HepG2 (cell line): Measurements from ENCODE around the gene ECE2. TPM values are rescaled to one million over a fixed set of nuclear protein-coding genes. Genes with fewer than 3 reads are reported as not detected.
A peak's percentile ranks its signal among the peaks of the same experiment; 100 is the strongest.

ENCODE experiments used
- AGO1 ChIP-seq: fragments of 200-400 bp; formaldehyde crosslinking; IDR thresholded peaks from 2 replicates; pipeline ENCODE4 v1.6.1; 2017; ENCODE audit warnings: mild to moderate bottlenecking, low read depth, low read length, moderate library complexity; ENCODE audit not compliant: poor library complexity, severe bottlenecking
- CHD4 ChIP-seq: fragments of 200-600 bp; sonication (generic); IDR thresholded peaks from 2 replicates; pipeline ENCODE4 v1.7.0; 2017; ENCODE audit warnings: mild to moderate bottlenecking, low read length, borderline replicate concordance
- DR1 ChIP-seq: sonication (generic); formaldehyde crosslinking; IDR thresholded peaks from 2 replicates; pipeline ENCODE4 v1.8.0; 2021; ENCODE audit warnings: mild to moderate bottlenecking, missing genetic modification reagents, inconsistent platforms
- HDAC1 ChIP-seq: sonication (generic); formaldehyde crosslinking; IDR thresholded peaks from 2 replicates; pipeline ENCODE4 v1.5.1; 2020; ENCODE audit warnings: mild to moderate bottlenecking, missing genetic modification reagents
- HNF4A ChIP-seq: sonication (generic); formaldehyde crosslinking; IDR thresholded peaks from 2 replicates; pipeline ENCODE4 v1.4.0; 2020; ENCODE audit warnings: missing genetic modification reagents
- KDM3A ChIP-seq: IDR thresholded peaks from 2 replicates; pipeline ENCODE4 v1.6.1; 2018; ENCODE audit warnings: low read depth, missing compliant biosample characterization
- MXD3 ChIP-seq: IDR thresholded peaks from 2 replicates; pipeline ENCODE4 v1.6.1; 2016; ENCODE audit warnings: mild to moderate bottlenecking, missing biosample characterization, missing genetic modification reagents
- NFE2 ChIP-seq: sonication (generic); formaldehyde crosslinking; IDR thresholded peaks from 2 replicates; pipeline ENCODE4 v1.4.0; 2020; ENCODE audit warnings: missing genetic modification reagents
- NKX3-1 ChIP-seq: sonication (generic); formaldehyde crosslinking; IDR thresholded peaks from 2 replicates; pipeline ENCODE4 v1.5.0; 2020; ENCODE audit warnings: missing genetic modification reagents
- NR0B2 ChIP-seq: sonication (generic); formaldehyde crosslinking; IDR thresholded peaks from 2 replicates; pipeline ENCODE4 v1.4.0; 2020; ENCODE audit warnings: mild to moderate bottlenecking, missing genetic modification reagents
- RCOR2 ChIP-seq: IDR thresholded peaks from 2 replicates; pipeline ENCODE4 v1.6.1; 2016; ENCODE audit warnings: missing biosample characterization, missing genetic modification reagents
- REXO4 ChIP-seq: sonication (generic); formaldehyde crosslinking; IDR thresholded peaks from 2 replicates; pipeline ENCODE4 v1.8.0; 2022; ENCODE audit warnings: missing genetic modification reagents, mild to moderate bottlenecking, borderline replicate concordance
- SP1 ChIP-seq, 2 experiments: fragments of 450-650 bp in 1 of 2; sonication (generic) in 1 of 2; formaldehyde crosslinking in 1 of 2; IDR thresholded peaks; 2 replicates each; pipeline versions ENCODE4 v1.4.0 to v1.6.1; 2016 to 2020; ENCODE audit warnings: missing genetic modification reagents in 1 of 2
- SP2 ChIP-seq: sonication (generic); formaldehyde crosslinking; IDR thresholded peaks from 2 replicates; pipeline ENCODE4 v1.5.1; 2020; ENCODE audit warnings: mild to moderate bottlenecking, missing genetic modification reagents
- SRF ChIP-seq: IDR thresholded peaks from 2 replicates; pipeline ENCODE4 v1.6.1; 2011; ENCODE audit warnings: mild to moderate bottlenecking, low read depth, low read length, moderate library complexity
- SRSF9 ChIP-seq: fragments of 200-400 bp; formaldehyde crosslinking; IDR thresholded peaks from 2 replicates; pipeline ENCODE4 v1.6.1; 2018; ENCODE audit warnings: borderline replicate concordance, mild to moderate bottlenecking, low read depth, low read length; ENCODE audit not compliant: insufficient read depth, poor library complexity, severe bottlenecking
- TAF1 ChIP-seq: sonication (generic); formaldehyde crosslinking; IDR thresholded peaks from 2 replicates; pipeline ENCODE4 v1.4.0; 2020; ENCODE audit warnings: missing genetic modification reagents
- TP53 ChIP-seq: sonication (generic); formaldehyde crosslinking; conservative IDR thresholded peaks from 2 replicates; pipeline ENCODE4 v1.4.0; 2020; ENCODE audit warnings: missing genetic modification reagents
- TRIM24 ChIP-seq: sonication (generic); formaldehyde crosslinking; IDR thresholded peaks from 2 replicates; pipeline ENCODE4 v1.8.0; 2022; ENCODE audit warnings: mild to moderate bottlenecking, missing genetic modification reagents
- ZFAT ChIP-seq: sonication (generic); formaldehyde crosslinking; conservative IDR thresholded peaks from 2 replicates; pipeline ENCODE4 v1.8.1; 2023; ENCODE audit warnings: missing genetic modification reagents, inconsistent platforms
- ZIK1 ChIP-seq: sonication (generic); formaldehyde crosslinking; IDR thresholded peaks from 2 replicates; pipeline ENCODE4 v1.5.0; 2020; ENCODE audit warnings: mild to moderate bottlenecking, low read depth, missing genetic modification reagents, borderline replicate concordance
- ZNF44 ChIP-seq: sonication (generic); formaldehyde crosslinking; IDR thresholded peaks from 2 replicates; pipeline ENCODE4 v1.5.1; 2020; ENCODE audit warnings: mild to moderate bottlenecking, missing genetic modification reagents
- ZNF468 ChIP-seq: sonication (generic); formaldehyde crosslinking; IDR thresholded peaks from 2 replicates; pipeline ENCODE4 v1.8.0; 2022; ENCODE audit warnings: mild to moderate bottlenecking, moderate library complexity, missing genetic modification reagents
- ZNF547 ChIP-seq: sonication (generic); formaldehyde crosslinking; IDR thresholded peaks from 2 replicates; pipeline ENCODE4 v1.5.1; 2020; ENCODE audit warnings: mild to moderate bottlenecking, missing genetic modification reagents
- ZNF556 ChIP-seq: sonication (generic); formaldehyde crosslinking; IDR thresholded peaks from 2 replicates; pipeline ENCODE4 v1.4.0; 2020; ENCODE audit warnings: mild to moderate bottlenecking, missing genetic modification reagents, borderline replicate concordance
- ZNF639 ChIP-seq: conservative IDR thresholded peaks from 2 replicates; pipeline ENCODE4 v1.6.1; 2018; ENCODE audit warnings: missing genetic modification reagents
- ZNF672 ChIP-seq: sonication (generic); formaldehyde crosslinking; IDR thresholded peaks from 2 replicates; pipeline ENCODE4 v1.8.1; 2022; ENCODE audit warnings: missing genetic modification reagents
- ZNF713 ChIP-seq: sonication (generic); formaldehyde crosslinking; IDR thresholded peaks from 2 replicates; pipeline ENCODE4 v1.4.0; 2020; ENCODE audit warnings: mild to moderate bottlenecking, missing genetic modification reagents
- polyA plus RNA-seq, 8 experiments: library from polyadenylated mRNA; depleted of rRNA in 3 of 8; stranded (reverse) in 7 of 8; unstranded in 1 of 8; fragments of >200 nt; fragmentation: Illumina TruSeq in 4 of 8; extraction: Trizol in 4 of 8; gene quantifications; 2 replicates each; pipeline versions ENCODE4 v1.2.1 to v1.2.3, GENCODE V29; 2011 to 2016; ENCODE audit warnings: low read depth in 4 of 8, missing spikeins in 1 of 8, mixed read lengths in 1 of 8; ENCODE audit not compliant: insufficient read depth in 1 of 8
- total RNA-seq, 5 experiments: library from RNA; depleted of rRNA; stranded (reverse); fragments of >200 nt; fragmentation: Illumina TruSeq; extraction: Trizol; gene quantifications; 2 replicates each; pipeline ENCODE4 v1.2.3, GENCODE V29; 2016; ENCODE audit warnings: low read depth in 1 of 5
- TF ChIP-seq, protein P1 (sequence below): sonication (generic); formaldehyde crosslinking; IDR thresholded peaks from 2 replicates; pipeline ENCODE4 v1.8.1; 2023; ENCODE audit warnings: mild to moderate bottlenecking, moderate library complexity, missing genetic modification reagents

ECE2 gene
- total and polyA plus RNA-seq, 2 of the 13 experiments (the other 11 are each of a cell fraction or from before 2014, with no cell fraction given): not detected

DNA sequence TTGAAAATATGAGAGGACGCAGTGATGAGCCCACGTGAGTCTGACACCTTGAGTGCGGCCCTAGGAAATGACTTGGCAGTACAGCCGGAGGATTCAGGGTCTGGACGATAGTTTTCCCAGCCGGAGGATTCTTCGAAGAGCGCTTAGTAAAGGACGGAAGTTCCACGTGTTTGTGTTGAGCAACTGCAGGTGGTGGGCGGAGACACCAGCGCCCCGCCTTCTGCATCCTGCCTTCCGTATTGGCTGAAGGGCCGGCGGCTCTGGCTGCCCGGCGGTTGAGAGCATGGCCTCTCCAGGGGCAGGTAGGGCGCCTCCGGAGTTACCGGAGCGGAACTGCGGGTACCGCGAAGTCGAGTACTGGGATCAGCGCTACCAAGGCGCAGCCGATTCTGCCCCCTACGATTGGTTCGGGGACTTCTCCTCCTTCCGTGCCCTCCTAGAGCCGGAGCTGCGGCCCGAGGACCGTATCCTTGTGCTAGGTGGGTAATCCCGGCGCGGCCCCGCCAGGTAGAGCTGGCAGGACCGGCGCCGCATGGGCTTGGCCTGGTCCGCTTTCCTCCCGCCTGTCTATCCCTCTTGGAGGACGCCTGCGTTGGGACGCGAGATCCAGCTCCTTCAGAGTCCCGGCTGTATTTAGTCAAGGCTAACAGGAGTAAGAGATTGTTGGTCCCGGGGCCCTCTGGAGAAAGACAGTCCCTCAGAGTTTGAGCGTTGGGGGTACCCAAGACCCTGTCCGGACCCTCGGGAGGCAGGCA, 26.2 kb upstream of the ECE2 start, which contains the start of gene EEF1AKMT4 (continued):
- TF ChIP-seq ZIK1: no peak
- TF ChIP-seq HDAC1 (CRISPR knock-in tag): peak; percentile 85
- no peak for TF ChIP-seq NFE2 (CRISPR knock-in tag)
- peak; percentile 87; the same call in 1 of the 2 replicates for TF ChIP-seq NR0B2 (CRISPR knock-in tag)
- TF ChIP-seq ZNF672 (CRISPR knock-in tag): no peak
- no peak for TF ChIP-seq REXO4 (CRISPR knock-in tag)
- TF ChIP-seq TRIM24 (CRISPR knock-in tag): no peak
- no peak for TF ChIP-seq ZNF556 (CRISPR knock-in tag)
- TF ChIP-seq DR1 (CRISPR knock-in tag): peak; percentile 56; the same call in 1 of the 2 replicates
- no peak for TF ChIP-seq SRF
- TF ChIP-seq NKX3-1: 0 out of 2 replicates have a peak, but pooled peaks have one; percentile 20
- 0 out of 2 replicates have a peak, but pooled peaks have one; percentile 62 for TF ChIP-seq TP53 (CRISPR knock-in tag)
- TF ChIP-seq MXD3 (CRISPR knock-in tag): peak; percentile 73
- TF ChIP-seq HNF4A (CRISPR knock-in tag): 0 out of 2 replicates have a peak, but pooled peaks have one; percentile 5
- TF ChIP-seq AGO1: peak; percentile 57
- TF ChIP-seq, protein P1, sequence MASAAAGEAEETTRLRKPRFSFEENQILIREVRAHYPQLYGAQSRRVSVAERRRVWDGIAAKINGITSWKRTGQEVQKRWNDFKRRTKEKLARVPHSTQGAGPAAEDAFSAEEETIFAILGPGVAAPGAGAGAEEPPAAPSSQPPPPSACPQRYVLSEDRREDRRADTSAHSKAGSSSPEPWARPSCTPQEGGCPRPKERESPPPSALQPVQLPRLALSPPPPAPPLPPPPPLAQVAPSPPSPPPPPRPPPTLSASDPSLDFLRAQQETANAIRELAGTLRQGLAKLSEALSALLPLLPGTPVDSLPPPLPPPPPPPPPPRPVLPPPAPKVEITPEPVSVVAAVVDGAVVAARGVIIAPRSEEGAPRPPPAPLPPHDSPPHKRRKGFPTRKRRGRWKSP (CRISPR knock-in tag): peak; percentile 45; the same call in 1 of the 2 replicates
- no peak for TF ChIP-seq SP2 (CRISPR knock-in tag)
- no peak for TF ChIP-seq SP1 (IDR thresholded peaks at IDR 0.05)
- peak; percentile 91 for TF ChIP-seq SP1 (CRISPR knock-in tag; IDR thresholded peaks at IDR 0.05)
- TF ChIP-seq ZNF468: no peak
- no peak for TF ChIP-seq ZNF713
- peak; percentile 81 for TF ChIP-seq ZNF639 (CRISPR knock-in tag)
- no peak for TF ChIP-seq RCOR2 (CRISPR knock-in tag)
- peak; percentile 68; the same call in 1 of the 2 replicates for TF ChIP-seq ZNF44 (CRISPR knock-in tag)
- peak; percentile 29; the same call in 1 of the 2 replicates for TF ChIP-seq ZNF547
- no peak for TF ChIP-seq CHD4
- no peak for TF ChIP-seq KDM3A
- TF ChIP-seq SRSF9: no peak
- peak; percentile 64 for TF ChIP-seq TAF1 (CRISPR knock-in tag)
- TF ChIP-seq ZFAT (CRISPR knock-in tag): peak; percentile 76
